ENCODE results near the gene PGA3.
"Not testable (repeated sequence)": the region's sequence is repeated elsewhere in the genome, so short reads cannot be mapped to it uniquely, and the experiment has no call there.

PGA3 gene

GRCh38 chr11:61174273-61174672 is 29.0 kb upstream of the PGA3 start:
- no peaks in the 10 kb centered on the region for H3K9me3 ChIP-seq (ENCODE audit: insufficient read depth, low read length)
- no peaks in the 10 kb centered on the region for H3K9me2 ChIP-seq (replicated peaks; ENCODE audit: insufficient read depth, low read length)
- H3K4me3 ChIP-seq (ENCODE audit: insufficient read depth, low read length, poor library complexity, severe bottlenecking): no peak overlapping the region
- no peak overlapping the region for H2AFZ ChIP-seq (ENCODE audit: low read depth, low read length, severe bottlenecking)
- no peaks in the 10 kb centered on the region for H3K36me3 ChIP-seq (ENCODE audit: low read length)
- no peaks in the 10 kb centered on the region for H3K79me2 ChIP-seq (ENCODE audit: insufficient read depth, low read length)
- no peak overlapping the region for H3K4me2 ChIP-seq (ENCODE audit: low read depth, low read length, poor library complexity, severe bottlenecking)
- H3K9ac ChIP-seq (ENCODE audit: low read length): no peak overlapping the region
- TF ChIP-seq CTCF (IDR thresholded peaks at IDR 0.05; ENCODE audit: insufficient read depth, low read length, poor library complexity, severe bottlenecking) (no peak), EZH2phosphoT487 (conservative IDR thresholded peaks at IDR 0.05; ENCODE audit: low read length) (no peak)
- no peaks in the 10 kb centered on the region for H3K27me3 ChIP-seq (ENCODE audit: low read length)
- H3F3A ChIP-seq (ENCODE audit: insufficient read depth): no peaks in the 10 kb centered on the region
- no peaks in the 10 kb centered on the region for H4K20me1 ChIP-seq (ENCODE audit: low read depth, low read length)
- no peak overlapping the region for H3K27ac ChIP-seq (ENCODE audit: low read depth, low read length)

- Histone ChIP-seq H3K27me3 (ENCODE audit: low read length) (no peaks in the 10 kb centered on the region), H3K4me3 (ENCODE audit: insufficient read depth, low read length, poor library complexity, severe bottlenecking) (no peak overlapping the region), H3K79me2 (ENCODE audit: insufficient read depth, low read length) (no peaks in the 10 kb centered on the region), H2AFZ (ENCODE audit: low read depth, low read length, severe bottlenecking) (no peak overlapping the region), H4K20me1 (ENCODE audit: low read depth, low read length) (no peaks in the 10 kb centered on the region), H3F3A (ENCODE audit: insufficient read depth) (no peaks in the 10 kb centered on the region), H3K36me3 (ENCODE audit: low read length) (no peaks in the 10 kb centered on the region), H3K27ac (ENCODE audit: low read depth, low read length) (no peak overlapping the region), H3K4me2 (ENCODE audit: low read depth, low read length, poor library complexity, severe bottlenecking) (no peak overlapping the region), H3K9ac (ENCODE audit: low read length) (no peak overlapping the region), H3K9me3 (ENCODE audit: insufficient read depth, low read length) (no peaks in the 10 kb centered on the region), H3K9me2 (replicated peaks; ENCODE audit: insufficient read depth, low read length) (no peaks in the 10 kb centered on the region)
- TF ChIP-seq EZH2phosphoT487 (conservative IDR thresholded peaks at IDR 0.05; ENCODE audit: low read length) (no peak), CTCF (IDR thresholded peaks at IDR 0.05; ENCODE audit: insufficient read depth, low read length, poor library complexity, severe bottlenecking) (no peak)
Observed at GRCh38 chr11:61174949-61175348, 28.4 kb upstream of the PGA3 start.

- Histone ChIP-seq H3K9me3 (ENCODE audit: insufficient read depth, low read length) (no peaks in the 10 kb centered on the region), H3K27ac (ENCODE audit: low read depth, low read length) (no peak overlapping the region), H4K20me1 (ENCODE audit: low read depth, low read length) (no peaks in the 10 kb centered on the region), H3K4me3 (ENCODE audit: insufficient read depth, low read length, poor library complexity, severe bottlenecking) (no peak overlapping the region), H3F3A (ENCODE audit: insufficient read depth) (no peaks in the 10 kb centered on the region), H3K27me3 (ENCODE audit: low read length) (no peaks in the 10 kb centered on the region), H3K36me3 (ENCODE audit: low read length) (no peaks in the 10 kb centered on the region), H2AFZ (ENCODE audit: low read depth, low read length, severe bottlenecking) (no peak overlapping the region), H3K79me2 (ENCODE audit: insufficient read depth, low read length) (no peaks in the 10 kb centered on the region), H3K9me2 (replicated peaks; ENCODE audit: insufficient read depth, low read length) (no peaks in the 10 kb centered on the region), H3K9ac (ENCODE audit: low read length) (no peak overlapping the region), H3K4me2 (ENCODE audit: low read depth, low read length, poor library complexity, severe bottlenecking) (no peak overlapping the region)
- no peak for TF ChIP-seq CTCF (IDR thresholded peaks at IDR 0.05; ENCODE audit: insufficient read depth, low read length, poor library complexity, severe bottlenecking)
- no peak for TF ChIP-seq EZH2phosphoT487 (conservative IDR thresholded peaks at IDR 0.05; ENCODE audit: low read length)
Observed at GRCh38 chr11:61176446-61176845, 26.9 kb upstream of the PGA3 start.

- H3K36me3 ChIP-seq (ENCODE audit: low read length); H3K79me2 ChIP-seq (ENCODE audit: insufficient read depth, low read length); H4K20me1 ChIP-seq (ENCODE audit: low read depth, low read length); H3F3A ChIP-seq (ENCODE audit: insufficient read depth); H3K4me3 ChIP-seq (ENCODE audit: insufficient read depth, low read length, poor library complexity, severe bottlenecking); H3K27ac ChIP-seq (ENCODE audit: low read depth, low read length); H3K27me3 ChIP-seq (ENCODE audit: low read length); H2AFZ ChIP-seq (ENCODE audit: low read depth, low read length, severe bottlenecking); H3K9me3 ChIP-seq (ENCODE audit: insufficient read depth, low read length); H3K9me2 ChIP-seq (replicated peaks; ENCODE audit: insufficient read depth, low read length); H3K9ac ChIP-seq (ENCODE audit: low read length); H3K4me2 ChIP-seq (ENCODE audit: low read depth, low read length, poor library complexity, severe bottlenecking): not testable (repeated sequence)
Observed at GRCh38 chr11:61180205-61180604, 23.1 kb upstream of the PGA3 start.
